CD14-positive monocyte (primary cell): ENCODE data around the gene SS18. TPM values are rescaled to one million over a fixed set of nuclear protein-coding genes. Genes with fewer than 3 reads are reported as not detected.
A peak's percentile ranks its signal among the peaks of the same experiment; 100 is the strongest.

Source experiments
- DNase-seq, 3 donors: peaks; one replicate each; pipeline ENCODE4 v3.0.0-alpha.2; 2011 to 2022
- H2AFZ ChIP-seq: 2 replicates; pipeline ENCODE4 v1.6.0; 2012; ENCODE audit warnings: mild to moderate bottlenecking, low read depth, low read length, inconsistent platforms; ENCODE audit not compliant: insufficient read depth, poor library complexity, severe bottlenecking
- H3K27ac ChIP-seq, 2 donors: 1 replicate in 1 of 2; 2 replicates in 1 of 2; pipeline ENCODE4 v1.5.1; 2012 to 2013; ENCODE audit warnings: low read length in 2 of 2, control low read depth in 1 of 2, inconsistent platforms in 1 of 2, low read depth in 1 of 2, mild to moderate bottlenecking in 1 of 2
- H3K27me3 ChIP-seq, 2 donors: one replicate each; pipeline versions ENCODE4 v1.6.0 to v1.6.1; 2011 to 2013; ENCODE audit warnings: low read length in 2 of 2; ENCODE audit not compliant: control insufficient read depth in 2 of 2, insufficient read depth in 2 of 2
- H3K36me3 ChIP-seq, 2 donors: replicated peaks in 1 of 2; 1 replicate in 1 of 2; 2 replicates in 1 of 2; pipeline versions ENCODE4 v1.5.1 to v1.6.1; 2012 to 2013; ENCODE audit warnings: low read length in 2 of 2, control low read depth in 1 of 2, inconsistent platforms in 1 of 2, mild to moderate bottlenecking in 1 of 2; ENCODE audit not compliant: insufficient read depth in 2 of 2, control insufficient read depth in 1 of 2
- H3K4me1 ChIP-seq, 2 donors: 1 replicate in 1 of 2; 2 replicates in 1 of 2; pipeline versions ENCODE4 v1.5.1 to v1.6.1; 2012 to 2013; ENCODE audit warnings: low read length in 2 of 2, control low read depth in 1 of 2, inconsistent platforms in 1 of 2, mild to moderate bottlenecking in 1 of 2, moderate library complexity in 1 of 2; ENCODE audit not compliant: insufficient read depth in 2 of 2, control insufficient read depth in 1 of 2
- H3K4me2 ChIP-seq: replicated peaks from 2 replicates; pipeline ENCODE3; 2012; ENCODE audit warnings: low read length, moderate library complexity, mild to moderate bottlenecking; ENCODE audit not compliant: poor library complexity, severe bottlenecking; ENCODE audit errors: extremely low read depth
- H3K4me3 ChIP-seq, 3 experiments: fragments of 200-600 bp in 1 of 3; sonication (generic) in 1 of 3; replicated peaks in 1 of 3; 1 replicate in 2 of 3; 2 replicates in 1 of 3; pipeline ENCODE4 v1.5.1; 2011 to 2013; ENCODE audit warnings: low read length in 3 of 3, mild to moderate bottlenecking in 3 of 3, control low read depth in 2 of 3, low read depth in 2 of 3, inconsistent platforms in 1 of 3, moderate library complexity in 1 of 3
- H3K79me2 ChIP-seq: 2 replicates; pipeline ENCODE4 v1.6.0; 2012; ENCODE audit warnings: mild to moderate bottlenecking, control low read depth, inconsistent platforms, low read length, moderate library complexity; ENCODE audit not compliant: insufficient read depth
- H3K9ac ChIP-seq: 2 replicates; pipeline ENCODE4 v1.6.0; 2017; ENCODE audit warnings: low read length, mild to moderate bottlenecking; ENCODE audit not compliant: insufficient read depth, poor library complexity, severe bottlenecking
- H3K9me3 ChIP-seq, 2 donors: replicated peaks in 1 of 2; 1 replicate in 1 of 2; 2 replicates in 1 of 2; pipeline versions ENCODE4 v1.5.1 to v1.6.1; 2012 to 2013; ENCODE audit warnings: low read length in 2 of 2, control low read depth in 1 of 2; ENCODE audit not compliant: control insufficient read depth in 1 of 2, insufficient read depth in 1 of 2
- H4K20me1 ChIP-seq: 2 replicates; pipeline ENCODE4 v1.6.0; 2012; ENCODE audit warnings: mild to moderate bottlenecking, low read length, control low read depth, moderate library complexity; ENCODE audit not compliant: insufficient read depth
- H3K27ac Mint-ChIP-seq, 7 donors: one replicate each; pipeline ENCODE4 v1.8.0; 2020; ENCODE audit warnings: mild to moderate bottlenecking in 7 of 7, mixed read lengths in 7 of 7, moderate library complexity in 6 of 7, inconsistent platforms in 2 of 7
- H3K27me3 Mint-ChIP-seq, 3 donors: one replicate each; pipeline ENCODE4 v1.8.0; 2021 to 2022; ENCODE audit warnings: low read depth in 3 of 3, mild to moderate bottlenecking in 3 of 3, mixed read lengths in 3 of 3, moderate library complexity in 3 of 3, inconsistent platforms in 1 of 3
- H3K36me3 Mint-ChIP-seq, 2 donors: one replicate each; pipeline ENCODE4 v1.8.0; 2020; ENCODE audit warnings: mixed read lengths in 2 of 2, inconsistent platforms in 1 of 2, mild to moderate bottlenecking in 1 of 2
- H3K4me1 Mint-ChIP-seq: one replicate; pipeline ENCODE4 v1.8.0; 2020; ENCODE audit warnings: mild to moderate bottlenecking, mixed read lengths
- H3K4me3 Mint-ChIP-seq, 2 donors: one replicate each; pipeline ENCODE4 v1.8.0; 2020; ENCODE audit warnings: mild to moderate bottlenecking in 2 of 2, mixed read lengths in 2 of 2, moderate library complexity in 1 of 2
- H3K9me3 Mint-ChIP-seq, 7 donors: one replicate each; pipeline ENCODE4 v1.8.0; 2020 to 2022; ENCODE audit warnings: mixed read lengths in 7 of 7, mild to moderate bottlenecking in 6 of 7, moderate library complexity in 6 of 7, inconsistent platforms in 2 of 7
- WGBS: methylation state at CpG from one replicate; pipeline ENCODE4 v1.1.5; 2013; ENCODE audit warnings: missing lambda C conversion rate; ENCODE audit not compliant: insufficient coverage; 5-methylcytosine and 5-hydroxymethylcytosine counted together
- intact Hi-C, 2 donors: fragments of 100-400 bp; cut with micrococcal nuclease; formaldehyde crosslinking; loops; one replicate each; pipeline versions ENCODE4 v1.15.0 to v1.15.1; 2023
- polyA minus RNA-seq: library from RNA; depleted of rRNA, polyadenylated mRNA; stranded (reverse); fragments of >200 nt; gene quantifications from 2 replicates; pipeline ENCODE4 v1.2.3, GENCODE V29; 2012
- polyA plus RNA-seq, 3 donors: library from polyadenylated mRNA; depleted of rRNA in 1 of 3; unstranded in 2 of 3; stranded (reverse) in 1 of 3; fragments of 300-500 nt in 2 of 3; fragments of >200 nt in 1 of 3; fragmentation: Illumina TruSeq in 2 of 3; gene quantifications; 1 replicate in 2 of 3; 2 replicates in 1 of 3; pipeline ENCODE4 v1.2.3, GENCODE V29; 2012 to 2021
- total RNA-seq, 12 experiments: library from RNA in 1 of 12; stranded (reverse) in 1 of 12; fragments of 120-200 nt in 1 of 12; gene quantifications; one replicate each; pipeline ENCODE4 v1.2.4 and lab custom pipeline; 2013 to 2026; ENCODE audit warnings: mixed read lengths in 6 of 12, inconsistent platforms in 1 of 12
- TF ChIP-seq, protein P1 (sequence below): fragments of 200-600 bp; IDR thresholded peaks from one replicate; pipeline ENCODE4 v1.8.0; 2022; ENCODE audit warnings: antibody characterized with exemption, mild to moderate bottlenecking

The SS18 gene, protein sequence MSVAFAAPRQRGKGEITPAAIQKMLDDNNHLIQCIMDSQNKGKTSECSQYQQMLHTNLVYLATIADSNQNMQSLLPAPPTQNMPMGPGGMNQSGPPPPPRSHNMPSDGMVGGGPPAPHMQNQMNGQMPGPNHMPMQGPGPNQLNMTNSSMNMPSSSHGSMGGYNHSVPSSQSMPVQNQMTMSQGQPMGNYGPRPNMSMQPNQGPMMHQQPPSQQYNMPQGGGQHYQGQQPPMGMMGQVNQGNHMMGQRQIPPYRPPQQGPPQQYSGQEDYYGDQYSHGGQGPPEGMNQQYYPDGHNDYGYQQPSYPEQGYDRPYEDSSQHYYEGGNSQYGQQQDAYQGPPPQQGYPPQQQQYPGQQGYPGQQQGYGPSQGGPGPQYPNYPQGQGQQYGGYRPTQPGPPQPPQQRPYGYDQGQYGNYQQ
- total RNA-seq (2013), result 65.9 TPM
- 10 to 100 TPM; 23.0 to 50.5 (median 36.3) TPM for polyA plus RNA-seq
- 49.5 and 88.0 TPM in 2 replicates for polyA minus RNA-seq
- 76.8 to 150 (median 87.3) reads per million in 11 experiments for total RNA-seq (lab: John Stamatoyannopoulos, UW)

DNA sequence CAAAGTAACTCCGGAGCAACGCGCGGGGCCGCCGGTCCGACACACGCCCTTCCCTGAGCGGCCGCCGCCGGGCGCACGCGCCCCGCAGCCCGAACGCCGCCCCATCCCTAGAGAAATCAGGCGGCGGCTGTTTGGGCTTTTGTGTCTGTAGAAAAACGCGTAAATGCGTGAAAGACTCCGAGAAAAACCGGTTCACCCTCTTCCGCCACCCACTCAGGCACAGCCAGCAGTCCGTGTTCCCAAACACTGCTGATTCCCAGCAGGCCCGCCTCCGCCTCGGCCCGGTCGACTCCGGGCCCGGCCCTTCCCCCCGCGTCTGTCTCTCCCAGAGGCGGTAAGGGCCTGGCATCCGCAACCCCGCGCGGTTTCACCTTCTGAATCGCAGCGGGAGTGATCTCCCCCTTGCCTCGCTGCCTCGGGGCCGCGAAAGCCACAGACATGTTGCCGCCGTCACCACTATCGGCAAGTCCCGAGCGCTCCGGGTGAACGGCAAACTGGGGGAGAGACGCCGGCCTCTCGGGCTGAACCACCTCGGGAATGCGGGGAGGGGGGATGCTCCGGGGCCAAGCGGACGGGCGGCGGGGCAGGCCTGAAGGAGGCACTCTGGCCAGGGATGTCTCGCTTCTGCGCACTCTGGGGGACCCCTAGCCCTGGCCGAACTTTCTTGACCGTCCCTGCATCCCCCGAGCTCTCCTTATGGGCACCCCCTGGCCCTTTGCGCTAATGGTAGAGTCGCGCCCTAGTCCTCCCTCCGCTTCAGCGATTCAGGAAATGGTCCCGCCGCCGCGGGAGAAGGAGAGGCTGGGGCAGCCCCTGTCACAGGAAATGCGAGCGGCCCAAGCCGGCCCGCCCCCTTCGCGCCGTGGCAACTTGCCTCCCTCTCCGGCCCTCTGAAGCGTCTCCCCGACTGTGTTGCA, at the start of gene SS18:
Gene SS18, minus strand, starts transcription at position 484 of the 917 bp plus-strand sequence. Its CDS starts 44 bp downstream, at position 440.
- peaks cover 10 to 19% of the 10 kb centered on the region in 2 donors for H3K36me3 ChIP-seq
- Mint-ChIP-seq H3K4me1 (peaks cover 23% of the 10 kb centered on the region), H3K27me3 (no peaks in the 10 kb centered on the region), H3K36me3 (peaks cover 11 to 12% of the 10 kb centered on the region in 2 donors), H3K27ac (peak within 1 kb of the TSS; percentile 91 to 98 (median 97)), H3K4me3 (peak within 1 kb of the TSS; percentile 98), H3K9me3 (peaks cover 0 to 3% (median 0%) of the 10 kb centered on the region in 7 donors)
- TF ChIP-seq, protein P1, sequence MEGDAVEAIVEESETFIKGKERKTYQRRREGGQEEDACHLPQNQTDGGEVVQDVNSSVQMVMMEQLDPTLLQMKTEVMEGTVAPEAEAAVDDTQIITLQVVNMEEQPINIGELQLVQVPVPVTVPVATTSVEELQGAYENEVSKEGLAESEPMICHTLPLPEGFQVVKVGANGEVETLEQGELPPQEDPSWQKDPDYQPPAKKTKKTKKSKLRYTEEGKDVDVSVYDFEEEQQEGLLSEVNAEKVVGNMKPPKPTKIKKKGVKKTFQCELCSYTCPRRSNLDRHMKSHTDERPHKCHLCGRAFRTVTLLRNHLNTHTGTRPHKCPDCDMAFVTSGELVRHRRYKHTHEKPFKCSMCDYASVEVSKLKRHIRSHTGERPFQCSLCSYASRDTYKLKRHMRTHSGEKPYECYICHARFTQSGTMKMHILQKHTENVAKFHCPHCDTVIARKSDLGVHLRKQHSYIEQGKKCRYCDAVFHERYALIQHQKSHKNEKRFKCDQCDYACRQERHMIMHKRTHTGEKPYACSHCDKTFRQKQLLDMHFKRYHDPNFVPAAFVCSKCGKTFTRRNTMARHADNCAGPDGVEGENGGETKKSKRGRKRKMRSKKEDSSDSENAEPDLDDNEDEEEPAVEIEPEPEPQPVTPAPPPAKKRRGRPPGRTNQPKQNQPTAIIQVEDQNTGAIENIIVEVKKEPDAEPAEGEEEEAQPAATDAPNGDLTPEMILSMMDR, result no peak
- H3K4me1 ChIP-seq, result peaks cover 20 to 26% of the 10 kb centered on the region in 2 donors
- no peaks in the 10 kb centered on the region for H3K9me3 ChIP-seq
- H3K4me2 ChIP-seq, result peak within 1 kb of the TSS; percentile 85
- WGBS, result 0% methylated on average over 55 of the region's 89 CpGs
- H3K79me2 ChIP-seq, result peaks cover 41% of the 10 kb centered on the region
- H3K4me3 ChIP-seq, result peak within 1 kb of the TSS; percentile 70 to 99 (median 93)
- H3K27me3 ChIP-seq, result no peaks in the 10 kb centered on the region
- H3K9ac ChIP-seq, result peak within 1 kb of the TSS; percentile 98
- intact Hi-C loops, result loop anchor here (10.0 kb wide), 1 partner anchor 134 kb away; the partner anchor contains the start of gene TAF4B (in 2 of the 2)
- peak; percentile 87 to 90 (median 88) for DNase-seq
- H2AFZ ChIP-seq, result peak within 1 kb of the TSS; percentile 94
- peaks cover 46% of the 10 kb centered on the region for H4K20me1 ChIP-seq
- peak within 1 kb of the TSS; percentile 96 to 99 for H3K27ac ChIP-seq

- no peaks in the 10 kb centered on the region for H3K36me3 ChIP-seq
- H3K4me3 Mint-ChIP-seq, result no peak overlapping the region
- no peaks in the 10 kb centered on the region for H3K36me3 Mint-ChIP-seq
- H3K4me2 ChIP-seq, result no peak overlapping the region
- no peak overlapping the region for H3K9ac ChIP-seq
- H3K27ac ChIP-seq, result no peak overlapping the region
- no peak overlapping the region for H2AFZ ChIP-seq
- peaks cover 0 to 21% (median 3%) of the 10 kb centered on the region in 7 donors for H3K9me3 Mint-ChIP-seq
- no peaks in the 10 kb centered on the region for H4K20me1 ChIP-seq
- no peaks in the 10 kb centered on the region for H3K4me1 ChIP-seq
- H3K4me3 ChIP-seq, result no peak overlapping the region
- peaks cover 6 to 7% of the 10 kb centered on the region in 2 donors for H3K9me3 ChIP-seq
- no peak for DNase-seq
- no peaks in the 10 kb centered on the region for H3K79me2 ChIP-seq
- H3K27me3 Mint-ChIP-seq, result peaks cover 0 to 4% (median 0%) of the 10 kb centered on the region in 3 donors
- WGBS, result 100% methylated on average over 1 of the region's 1 CpG
- no peaks in the 10 kb centered on the region for H3K27me3 ChIP-seq
- TF ChIP-seq, protein P1, result no peak
- H3K4me1 Mint-ChIP-seq, result peaks cover 4% of the 10 kb centered on the region
- no peak overlapping the region for H3K27ac Mint-ChIP-seq
- intact Hi-C loops, result no loop called here
These were observed 45.1 kb upstream of the SS18 start for GRCh38 chr18:26135548-26135947.
